Lung (tissue), 12 donors: Measurements from ENCODE around the gene ITGB3. TPM values are rescaled to one million over a fixed set of nuclear protein-coding genes. Genes with fewer than 3 reads are reported as not detected.

Source experiments
- ATAC-seq: fragments of 200-7000 bp; cut with Tn5 transposase; one replicate; pipeline ENCODE4 v1.9.1; 2020; ENCODE audit warnings: moderate number of reproducible peaks; ENCODE audit not compliant: insufficient read depth, low FRiP score
- DNase-seq, 3 donors: peaks; one replicate each; pipeline ENCODE4 v3.0.0-alpha.2; 2013 to 2017
- H3K27ac ChIP-seq, 2 donors: one replicate each; pipeline ENCODE4 v1.5.1; 2013; ENCODE audit warnings: mild to moderate bottlenecking in 2 of 2, moderate library complexity in 2 of 2, control low read depth in 1 of 2, inconsistent platforms in 1 of 2, low read depth in 1 of 2, low read length in 1 of 2
- H3K27me3 ChIP-seq, 3 donors: one replicate each; pipeline ENCODE4 v1.5.1; 2013; ENCODE audit warnings: low read length in 2 of 3; ENCODE audit not compliant: control insufficient read depth in 3 of 3, insufficient read depth in 3 of 3
- H3K36me3 ChIP-seq, 4 donors: one replicate each; pipeline ENCODE4 v1.5.1; 2013; ENCODE audit warnings: low read length in 4 of 4, mild to moderate bottlenecking in 1 of 4, moderate library complexity in 1 of 4; ENCODE audit not compliant: control insufficient read depth in 4 of 4, insufficient read depth in 4 of 4
- H3K4me1 ChIP-seq, 5 donors: one replicate each; pipeline ENCODE4 v1.5.1; 2013; ENCODE audit warnings: low read length in 5 of 5, mild to moderate bottlenecking in 2 of 5, moderate library complexity in 1 of 5; ENCODE audit not compliant: control insufficient read depth in 5 of 5, insufficient read depth in 5 of 5
- H3K4me3 ChIP-seq: one replicate; pipeline ENCODE4 v1.5.1; 2013; ENCODE audit warnings: mild to moderate bottlenecking, control low read depth, moderate library complexity
- H3K9ac ChIP-seq, 2 donors: one replicate each; pipeline ENCODE4 v1.5.1; 2013; ENCODE audit warnings: low read length in 2 of 2, control low read depth in 1 of 2; ENCODE audit not compliant: insufficient read depth in 1 of 2
- H3K9me3 ChIP-seq, 4 donors: one replicate each; pipeline ENCODE4 v1.5.1; 2013; ENCODE audit warnings: low read length in 3 of 4, mild to moderate bottlenecking in 1 of 4, moderate library complexity in 1 of 4; ENCODE audit not compliant: control insufficient read depth in 4 of 4, insufficient read depth in 3 of 4
- WGBS, 2 donors: extraction: QIAGEN DNeasy Blood & Tissue Kit; methylation state at CpG; one replicate each; pipeline ENCODE4 v1.1.7; 2013; 5-methylcytosine and 5-hydroxymethylcytosine counted together
- polyA plus RNA-seq, 2 donors: library from polyadenylated mRNA; stranded (reverse); fragments of 200-250 nt; gene quantifications; one replicate each; pipeline ENCODE4 v1.2.1, GENCODE V29; 2013
- total RNA-seq, 2 donors: library from RNA; depleted of rRNA in 1 of 2; stranded (reverse); fragments of >200 nt in 1 of 2; gene quantifications; one replicate each; pipeline ENCODE4 v1.2.1, GENCODE V29; 2014 to 2021
- TF ChIP-seq, protein P1 (sequence below): IDR thresholded peaks from 2 replicates; pipeline ENCODE4 v1.5.1; 2012; ENCODE audit warnings: mild to moderate bottlenecking; ENCODE audit errors: control extremely low read depth, extremely low read depth
- donor health status: control.
- donor health status: control.
- donor health status: Bipolar disorder and iron deficiency.
- donor health status: healthy.
- donor health status: DM: yes; HTN: yes; CAD: no.

The ITGB3 gene
- total and polyA plus RNA-seq, 4 donors = 1.3 to 15.9 (median 7.7) TPM

DNA sequence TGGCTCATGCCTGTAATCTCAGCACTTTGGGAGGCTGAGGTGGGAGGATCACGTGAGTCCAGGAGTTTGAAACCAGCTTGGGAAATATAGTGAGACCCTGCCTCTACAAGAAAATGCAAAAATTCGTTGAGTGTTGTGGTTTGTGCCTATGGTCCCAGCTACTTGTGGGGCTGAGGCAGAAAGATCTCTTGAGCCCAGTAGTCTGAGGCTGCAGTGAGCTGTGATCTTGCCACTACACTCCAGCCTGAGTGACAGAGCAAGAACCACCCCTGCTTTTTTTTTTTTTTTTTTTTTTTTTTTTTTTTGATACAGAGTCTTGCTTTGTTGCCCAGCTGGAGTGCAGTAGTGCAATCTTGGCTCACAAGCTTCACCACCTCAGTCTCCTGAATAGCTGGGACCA is 34.0 kb downstream of the ITGB3 start:
- no peaks in the 10 kb centered on the region for H3K36me3 ChIP-seq
- WGBS, 2 donors = 84% methylated on average over 2 of the region's 2 CpGs
- TF ChIP-seq, protein P1, sequence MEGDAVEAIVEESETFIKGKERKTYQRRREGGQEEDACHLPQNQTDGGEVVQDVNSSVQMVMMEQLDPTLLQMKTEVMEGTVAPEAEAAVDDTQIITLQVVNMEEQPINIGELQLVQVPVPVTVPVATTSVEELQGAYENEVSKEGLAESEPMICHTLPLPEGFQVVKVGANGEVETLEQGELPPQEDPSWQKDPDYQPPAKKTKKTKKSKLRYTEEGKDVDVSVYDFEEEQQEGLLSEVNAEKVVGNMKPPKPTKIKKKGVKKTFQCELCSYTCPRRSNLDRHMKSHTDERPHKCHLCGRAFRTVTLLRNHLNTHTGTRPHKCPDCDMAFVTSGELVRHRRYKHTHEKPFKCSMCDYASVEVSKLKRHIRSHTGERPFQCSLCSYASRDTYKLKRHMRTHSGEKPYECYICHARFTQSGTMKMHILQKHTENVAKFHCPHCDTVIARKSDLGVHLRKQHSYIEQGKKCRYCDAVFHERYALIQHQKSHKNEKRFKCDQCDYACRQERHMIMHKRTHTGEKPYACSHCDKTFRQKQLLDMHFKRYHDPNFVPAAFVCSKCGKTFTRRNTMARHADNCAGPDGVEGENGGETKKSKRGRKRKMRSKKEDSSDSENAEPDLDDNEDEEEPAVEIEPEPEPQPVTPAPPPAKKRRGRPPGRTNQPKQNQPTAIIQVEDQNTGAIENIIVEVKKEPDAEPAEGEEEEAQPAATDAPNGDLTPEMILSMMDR = no peak

DNA sequence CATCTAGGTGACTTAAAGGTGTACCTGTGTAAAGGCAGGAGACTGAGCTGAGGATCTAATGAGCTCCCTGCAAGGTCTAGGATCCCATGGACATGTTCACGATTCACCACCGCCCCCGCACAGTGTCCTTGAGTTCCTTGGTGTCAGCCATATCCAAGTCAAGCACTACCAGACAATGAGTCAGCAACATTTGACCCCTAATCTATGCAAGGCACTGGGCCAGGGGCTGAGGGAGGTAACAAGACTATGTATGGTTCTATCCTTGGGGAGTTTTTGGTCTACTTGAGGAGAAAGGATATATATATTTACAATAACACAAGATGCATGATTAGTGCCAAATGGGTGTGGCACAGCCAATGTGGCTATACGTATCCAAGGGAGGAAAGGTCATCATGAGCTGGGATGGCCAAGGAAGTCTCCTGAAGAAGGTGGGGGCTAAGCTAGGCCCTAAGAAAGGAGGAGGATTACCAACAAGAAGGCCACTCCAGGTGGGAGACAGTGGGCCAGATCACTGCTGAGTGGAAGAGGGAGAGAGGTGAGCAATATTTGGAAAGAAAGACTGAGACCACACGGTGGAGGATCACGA is 35.0 kb downstream of the ITGB3 start:
- no peak overlapping the region for H3K4me3 ChIP-seq
- H3K36me3 ChIP-seq = no peaks in the 10 kb centered on the region
- TF ChIP-seq, protein P1 = no peak
- H3K9me3 ChIP-seq = no peaks in the 10 kb centered on the region
- no peak for DNase-seq
- H3K27ac ChIP-seq = no peak overlapping the region
- 86 to 95% methylated on average over 6 of the region's 6 CpGs for WGBS, 2 donors
- ATAC-seq = no peak
- H3K9ac ChIP-seq = no peak overlapping the region
- peaks cover 0 to 5% (median 0%) of the 10 kb centered on the region in 5 donors for H3K4me1 ChIP-seq
- no peaks in the 10 kb centered on the region for H3K27me3 ChIP-seq

More for the DNA sequence above, 34.0 kb downstream of the ITGB3 start:
- H3K4me3 ChIP-seq = no peak overlapping the region
- no peak overlapping the region for H3K27ac ChIP-seq
- DNase-seq (no peak), ATAC-seq (no peak)
- peaks cover 0 to 5% (median 0%) of the 10 kb centered on the region in 5 donors for H3K4me1 ChIP-seq
- H3K9ac ChIP-seq = no peak overlapping the region
- H3K9me3 ChIP-seq = no peaks in the 10 kb centered on the region
- H3K27me3 ChIP-seq = no peaks in the 10 kb centered on the region

DNA sequence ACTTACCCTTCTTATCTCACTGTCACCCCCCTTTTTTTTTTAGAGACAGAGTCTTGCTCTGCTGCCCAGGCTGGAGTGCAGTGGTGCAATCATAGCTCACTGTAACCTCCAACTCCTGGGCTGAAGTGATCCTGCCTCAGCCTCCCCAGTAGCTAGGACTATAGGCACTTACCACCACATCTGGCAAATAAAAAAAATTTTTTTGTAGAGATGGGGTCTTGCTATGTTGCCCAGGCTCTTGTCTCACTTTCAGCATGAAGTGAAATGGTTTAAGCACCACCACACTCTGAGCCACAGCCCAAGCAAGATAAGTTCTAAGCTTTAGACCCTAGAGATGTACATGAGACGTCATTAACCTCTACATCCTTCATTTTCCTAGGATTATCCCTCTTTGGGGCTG is 35.7 kb downstream of the ITGB3 start:
- H3K9ac ChIP-seq = no peak overlapping the region
- no peak for ATAC-seq
- peaks cover 0 to 6% (median 0%) of the 10 kb centered on the region in 5 donors for H3K4me1 ChIP-seq
- H3K4me3 ChIP-seq = no peak overlapping the region
- no peaks in the 10 kb centered on the region for H3K27me3 ChIP-seq
- WGBS, 2 donors = 97 to 100% methylated on average over 1 of the region's 1 CpG
- H3K36me3 ChIP-seq = no peaks in the 10 kb centered on the region
- TF ChIP-seq, protein P1 = no peak
- DNase-seq = no peak
- no peaks in the 10 kb centered on the region for H3K9me3 ChIP-seq
- no peak overlapping the region for H3K27ac ChIP-seq

DNA sequence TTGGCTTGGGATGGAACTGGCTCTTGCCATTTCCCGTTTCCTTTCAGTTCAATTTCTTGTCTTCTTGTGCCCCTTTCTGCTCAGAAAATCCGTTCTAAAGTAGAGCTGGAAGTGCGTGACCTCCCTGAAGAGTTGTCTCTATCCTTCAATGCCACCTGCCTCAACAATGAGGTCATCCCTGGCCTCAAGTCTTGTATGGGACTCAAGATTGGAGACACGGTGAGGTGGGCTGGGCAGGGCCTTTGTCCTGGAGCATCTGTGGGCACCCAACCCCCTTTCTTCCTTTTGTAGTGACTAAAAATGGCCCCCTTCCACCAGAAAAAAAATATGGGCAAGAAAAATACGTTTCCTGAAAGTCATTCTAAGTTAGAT is 37.2 kb downstream of the ITGB3 start:
- no peak overlapping the region for H3K27ac ChIP-seq
- 77 to 83% methylated on average over 5 of the region's 5 CpGs for WGBS, 2 donors
- TF ChIP-seq, protein P1 = no peak
- DNase-seq (no peak), ATAC-seq (no peak)
- H3K27me3 ChIP-seq = no peaks in the 10 kb centered on the region
- no peak overlapping the region for H3K9ac ChIP-seq
- no peaks in the 10 kb centered on the region for H3K36me3 ChIP-seq
- no peak overlapping the region for H3K4me3 ChIP-seq
- no peaks in the 10 kb centered on the region for H3K9me3 ChIP-seq
- peaks cover 0 to 15% (median 0%) of the 10 kb centered on the region in 5 donors for H3K4me1 ChIP-seq
